Breast epithelium (tissue), 3 donors: Measurements from ENCODE around the gene MACROD2.
"Not testable (repeated sequence)": the region's sequence is repeated elsewhere in the genome, so short reads cannot be mapped to it uniquely, and the experiment has no call there.

Source experiments
- CTCF ChIP-seq, 3 donors: fragments of 450-650 bp; IDR thresholded peaks; one replicate each; pipeline ENCODE4 v1.5.1; 2016 to 2017; ENCODE audit warnings: antibody characterized with exemption in 3 of 3, mild to moderate bottlenecking in 3 of 3, moderate library complexity in 3 of 3
- POLR2AphosphoS5 ChIP-seq, 3 donors: sonication (generic); formaldehyde crosslinking; IDR thresholded peaks; one replicate each; pipeline ENCODE4 v1.6.1; 2017; ENCODE audit warnings: antibody characterized with exemption in 3 of 3

GRCh38 chr20:14215880-14216279 lies 220.6 kb downstream of the MACROD2 start:
- not testable (repeated sequence) for TF ChIP-seq POLR2AphosphoS5, CTCF (IDR thresholded peaks at IDR 0.05)
